NCI-H526 (cell line): ENCODE measurements around the gene STIM2.
A peak's percentile ranks its signal among the peaks of the same experiment; 100 is the strongest.
"Not testable (repeated sequence)": the region's sequence is repeated elsewhere in the genome, so short reads cannot be mapped to it uniquely, and the experiment has no call there.

Source experiments
- DNase-seq, 2 experiments: peaks; one replicate each; lab custom pipeline; 2025; lab: John Stamatoyannopoulos, UW

The STIM2 gene

DNA sequence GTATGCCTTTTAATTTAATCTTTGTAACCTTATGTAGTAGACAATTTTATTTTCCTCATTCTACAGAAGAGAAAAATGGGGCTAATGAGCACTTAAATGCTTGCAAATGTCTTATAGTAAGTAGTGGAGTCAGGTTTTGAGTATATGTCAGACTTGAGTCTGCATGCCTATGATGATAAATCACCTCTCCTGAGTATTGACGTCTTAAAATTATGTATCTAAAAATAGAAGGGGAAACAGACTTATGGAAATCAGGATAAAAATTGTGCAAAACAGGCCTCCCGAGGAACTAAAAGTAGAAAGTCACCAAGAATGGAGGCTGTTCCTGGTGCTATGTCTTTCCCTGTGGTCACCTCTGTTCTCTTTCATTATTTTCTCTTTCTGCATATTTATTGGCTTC is 92.7 kb downstream of the STIM2 start:
- DNase-seq: no peak

- no peak for DNase-seq
Observed at GRCh38 chr4:26953770-26954423, 93.3 kb downstream of the STIM2 start.

DNA sequence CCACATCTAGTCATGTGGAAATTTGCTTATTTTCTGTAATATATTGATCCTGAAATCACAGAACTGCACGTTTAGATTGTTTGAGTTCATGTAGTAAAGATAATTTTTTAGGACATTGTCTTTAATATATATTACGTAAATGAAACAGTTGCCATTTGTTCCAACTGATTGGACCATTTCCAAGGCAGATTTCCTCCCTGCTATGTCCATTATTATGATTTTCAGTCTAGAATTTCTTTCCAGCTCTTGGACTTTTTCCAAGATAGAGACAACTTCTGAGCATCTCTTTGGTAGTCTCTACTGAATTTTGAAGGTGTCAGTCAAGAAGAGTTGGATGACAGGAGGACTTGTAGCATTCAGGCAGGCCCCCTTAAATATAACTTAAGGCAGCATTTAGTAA is 94.6 kb downstream of the STIM2 start:
- no peak for DNase-seq

DNA sequence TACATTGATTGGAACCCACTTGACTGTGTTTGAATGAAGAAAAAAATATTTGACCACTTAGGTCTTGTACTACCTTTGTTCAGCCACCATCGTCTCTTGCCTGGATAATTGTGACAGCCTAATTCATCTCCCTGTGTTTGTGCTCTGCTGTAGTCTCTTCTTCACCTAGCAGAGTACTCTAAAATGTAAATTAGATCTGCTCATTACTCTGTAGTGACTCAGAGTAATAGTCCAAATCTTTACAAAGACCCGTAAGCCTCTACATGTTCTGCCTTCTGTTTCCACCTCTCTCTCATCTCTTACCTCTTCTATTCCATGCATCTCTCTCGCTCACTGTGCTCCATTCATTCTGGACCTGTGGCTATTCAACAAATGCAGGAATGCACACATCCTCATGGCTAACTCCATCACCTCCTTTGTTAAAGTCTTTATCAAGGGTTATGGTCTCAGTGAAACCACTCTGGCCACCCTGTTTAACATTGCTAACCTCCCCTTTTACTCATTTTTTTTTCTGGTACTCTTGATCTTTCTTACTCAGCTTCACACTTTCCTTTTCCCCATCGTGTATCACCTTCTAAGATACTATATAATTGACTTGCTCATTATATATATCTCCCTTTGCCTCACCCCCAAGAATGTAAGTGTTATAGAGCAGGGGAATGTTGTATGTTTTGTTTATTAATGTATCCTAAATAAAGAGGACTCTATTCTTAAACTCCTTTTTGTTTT is 98.4 kb downstream of the STIM2 start:
- DNase-seq: no peak

DNA sequence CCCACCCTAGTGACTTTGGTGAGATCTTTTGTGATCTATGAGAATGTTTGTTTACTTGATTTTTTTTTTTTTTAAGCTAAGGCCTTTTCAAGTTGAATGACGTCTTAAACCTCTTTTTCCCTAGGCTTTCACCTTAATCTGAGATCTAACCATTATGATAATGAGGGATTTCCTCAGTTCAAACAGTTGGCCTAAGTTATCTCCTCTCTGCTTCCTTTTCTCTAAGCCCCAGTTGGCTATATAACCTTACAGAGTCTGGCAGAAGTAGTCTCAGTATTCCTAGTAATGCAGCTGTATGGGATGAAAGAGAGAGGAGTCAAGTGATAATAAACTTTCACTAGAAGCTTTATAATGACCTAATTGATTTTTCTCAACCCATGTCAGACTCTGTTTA is 99.0 kb downstream of the STIM2 start:
- DNase-seq: no peak

GRCh38 chr4:26962720-26963119 is 102.1 kb downstream of the STIM2 start:
- no peak for DNase-seq

- DNase-seq: no peak
Observed at GRCh38 chr4:26964512-26964911, 103.9 kb downstream of the STIM2 start.

DNA sequence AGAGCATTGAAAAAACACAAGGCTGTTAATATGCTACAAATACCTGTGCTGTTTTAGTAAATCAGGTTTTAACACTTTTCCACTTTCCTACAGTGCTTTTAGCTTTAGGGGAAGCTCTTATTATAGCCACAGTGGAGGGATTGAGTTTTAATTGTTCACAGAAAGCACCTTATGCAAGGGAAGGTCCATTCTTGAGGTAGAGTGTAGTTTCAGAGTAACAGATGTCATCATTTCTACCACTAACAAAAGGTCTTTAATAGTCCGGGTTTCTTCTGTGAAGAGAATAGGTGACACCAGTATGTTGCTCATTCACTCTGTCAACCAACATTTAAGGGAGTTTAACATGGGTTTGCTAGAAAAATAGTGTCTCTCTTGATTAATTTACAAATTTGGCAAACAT is 104.4 kb downstream of the STIM2 start:
- no peak for DNase-seq

- DNase-seq: not testable (repeated sequence)
Observed at GRCh38 chr4:26975464-26976181, 115.0 kb downstream of the STIM2 start.

- DNase-seq: no peak
Observed at GRCh38 chr4:26978387-26979053, 117.9 kb downstream of the STIM2 start.

DNA sequence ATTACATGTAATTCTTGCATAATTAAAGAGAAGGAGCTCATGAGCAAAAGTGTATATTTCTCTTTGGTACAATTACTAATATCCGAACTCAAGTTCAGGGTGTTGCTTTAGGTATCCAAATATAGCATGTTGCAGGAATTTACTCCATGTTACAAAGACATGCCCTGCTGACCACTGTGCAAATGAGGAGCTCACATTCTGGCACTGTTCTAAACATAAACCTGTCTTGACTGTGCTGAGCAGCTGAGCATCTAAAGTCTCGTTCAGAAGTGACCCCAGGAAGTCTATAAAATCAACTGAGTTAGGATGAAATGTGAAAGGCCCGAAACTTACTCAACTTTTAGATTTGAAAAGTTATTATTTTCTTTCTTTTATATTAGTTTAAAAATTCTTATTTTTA is 124.3 kb downstream of the STIM2 start:
- DNase-seq: no peak

DNA sequence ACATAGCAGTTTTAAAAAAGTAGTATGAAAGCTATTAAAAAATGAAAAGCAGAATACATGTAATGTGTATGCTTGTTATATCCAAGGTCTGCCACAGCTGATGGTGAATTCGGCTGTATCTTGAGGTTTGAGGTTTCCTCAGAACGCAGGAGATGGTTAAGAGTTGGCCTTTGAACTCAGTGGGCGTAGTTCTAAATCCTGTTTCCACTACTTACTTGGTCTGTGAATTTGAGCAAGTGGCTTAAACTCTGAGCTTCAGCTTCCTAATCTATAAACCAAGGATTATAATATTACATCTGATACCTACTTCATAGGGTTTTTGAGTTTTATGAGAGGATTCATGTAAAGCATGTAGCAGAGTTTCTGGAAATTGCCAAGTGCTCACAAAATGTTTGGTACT is 125.2 kb downstream of the STIM2 start:
- no peak for DNase-seq

GRCh38 chr4:26987191-26987590 is 126.5 kb downstream of the STIM2 start:
- no peak for DNase-seq

- no peak for DNase-seq
Observed at GRCh38 chr4:26991057-26991456, 130.4 kb downstream of the STIM2 start.

- no peak for DNase-seq
Observed at GRCh38 chr4:26992657-26993361, 132.2 kb downstream of the STIM2 start.

DNA sequence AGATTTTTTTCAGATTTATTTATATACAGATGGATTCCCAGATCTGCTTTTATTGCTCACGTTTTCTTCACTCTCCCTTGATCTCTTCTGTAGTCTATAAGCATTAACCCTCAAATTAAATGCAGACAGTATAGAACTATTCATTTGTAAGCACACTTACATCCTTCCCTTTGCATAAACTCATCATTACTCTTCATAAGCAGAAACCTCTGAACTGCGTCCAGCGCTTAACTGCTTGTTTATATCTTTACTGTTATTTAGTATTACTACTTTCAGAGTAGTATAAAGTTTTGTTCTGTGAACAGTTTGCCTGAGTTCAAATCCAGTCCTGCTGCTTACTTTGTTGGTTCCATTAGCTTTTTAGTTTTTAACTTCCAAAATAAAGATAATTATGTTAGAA is 132.9 kb downstream of the STIM2 start:
- no peak for DNase-seq

DNA sequence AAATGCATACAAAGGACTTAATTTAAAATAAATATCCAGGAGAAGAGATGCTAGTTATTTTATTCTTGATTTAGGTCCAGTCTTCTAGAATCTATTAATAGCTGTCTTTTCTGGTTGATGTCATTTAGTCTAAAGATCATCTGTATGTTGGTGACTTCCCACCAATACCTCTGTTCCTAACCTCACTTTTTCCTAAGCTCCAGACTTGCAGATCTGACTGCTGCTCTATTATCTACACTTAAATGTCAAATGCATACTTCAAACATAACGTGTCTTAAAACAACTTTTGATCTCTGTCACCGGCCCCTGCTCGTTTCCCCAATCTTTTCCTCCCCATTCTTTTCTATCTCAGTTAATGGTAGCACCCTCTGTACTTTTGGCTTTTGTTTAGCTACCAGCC is 133.3 kb downstream of the STIM2 start:
- DNase-seq: no peak

- DNase-seq: no peak
Observed at GRCh38 chr4:26995316-26995715, 134.7 kb downstream of the STIM2 start.

- no peak for DNase-seq
Observed at GRCh38 chr4:26996745-26997144, 136.1 kb downstream of the STIM2 start.

DNA sequence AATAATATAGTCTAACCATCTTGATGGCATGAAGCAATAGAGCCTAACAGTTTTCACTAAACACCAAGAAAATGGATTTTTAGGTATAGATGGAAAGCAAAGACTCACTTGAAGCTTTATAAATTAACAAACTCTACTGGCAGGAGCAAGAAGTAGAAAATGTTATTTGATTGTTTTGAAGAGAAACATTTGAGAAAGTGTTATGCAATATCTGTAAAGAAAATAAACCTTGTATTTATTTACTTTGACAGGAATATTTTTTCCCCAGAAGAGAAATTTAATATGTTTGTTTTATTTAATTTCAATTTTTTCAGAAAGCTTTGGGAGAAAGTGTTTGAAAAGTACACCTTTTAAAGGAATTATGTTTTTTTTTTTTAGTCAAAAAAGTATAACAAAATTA is 139.0 kb downstream of the STIM2 start:
- DNase-seq: no peak

DNA sequence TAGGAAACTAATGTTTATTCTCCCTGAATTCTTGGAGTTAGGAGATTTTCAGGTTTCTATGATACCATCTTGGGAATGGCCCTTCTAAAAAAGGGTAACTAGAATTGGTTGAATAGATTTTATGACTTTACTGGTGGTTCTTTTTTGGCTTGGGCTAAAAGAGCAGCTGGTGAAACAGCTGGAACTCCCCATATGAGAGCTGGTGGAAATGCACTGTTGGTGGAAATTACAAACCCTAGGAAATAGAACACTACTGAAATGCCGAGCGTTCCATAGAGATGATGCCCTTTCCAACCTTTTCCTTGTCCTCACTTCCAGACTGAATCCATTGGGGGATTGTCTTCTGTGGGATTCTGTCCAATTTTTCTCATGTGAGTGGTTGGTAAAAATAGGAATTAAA is 139.5 kb downstream of the STIM2 start:
- no peak for DNase-seq

DNA sequence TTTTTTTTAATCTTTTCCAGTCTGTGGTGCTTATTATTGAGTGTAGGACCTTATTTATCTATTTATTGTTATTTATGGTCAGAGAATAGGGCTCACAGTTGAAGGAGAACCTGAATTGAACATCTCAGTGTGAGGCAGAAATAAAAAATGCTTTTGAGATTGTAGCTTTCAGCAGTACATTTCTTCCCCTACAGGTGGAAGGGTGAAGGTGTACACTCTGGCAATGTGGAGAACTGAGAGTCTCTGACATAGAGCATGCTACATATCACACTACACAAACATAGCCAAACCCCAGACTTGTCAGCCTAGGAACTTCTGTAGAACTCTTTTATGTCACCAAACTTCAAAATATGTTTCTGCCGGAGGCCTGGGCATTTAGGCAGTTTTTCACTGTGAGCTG is 140.2 kb downstream of the STIM2 start:
- DNase-seq: peak; percentile 0 to 30
